Transverse colon (tissue), 3 donors: ENCODE measurements around the gene CFAP20DC.

ENCODE experiments used
- CTCF ChIP-seq, 5 experiments: fragments of 200-600 bp in 3 of 5; fragments of 450-650 bp in 2 of 5; sonication (generic) in 3 of 5; IDR thresholded peaks; 1 replicate in 2 of 5; 2 replicates in 3 of 5; pipeline ENCODE4 v1.5.1; 2016 to 2017; ENCODE audit warnings: antibody characterized with exemption in 5 of 5, inconsistent platforms in 3 of 5, mild to moderate bottlenecking in 2 of 5, moderate library complexity in 1 of 5
- POLR2A ChIP-seq: fragments of 450-650 bp; IDR thresholded peaks from one replicate; pipeline ENCODE4 v1.6.1; 2016; ENCODE audit warnings: antibody characterized with exemption, mild to moderate bottlenecking, moderate library complexity

- TF ChIP-seq POLR2A, result no peak
- no peak for TF ChIP-seq CTCF (IDR thresholded peaks at IDR 0.05)
These were observed 15.4 kb upstream of the CFAP20DC start for GRCh38 chr3:59065240-59065639.
